GM18511 (cell line): ENCODE results near the gene HSPA12A.

Experiments used
- ATAC-seq: cut with Tn5 transposase; IDR thresholded peaks from one replicate; pipeline ENCODE4 v1.9.1; 2021; ENCODE audit warnings: mild to moderate bottlenecking, moderate library complexity; ENCODE audit not compliant: unreplicated experiment

The HSPA12A gene

DNA sequence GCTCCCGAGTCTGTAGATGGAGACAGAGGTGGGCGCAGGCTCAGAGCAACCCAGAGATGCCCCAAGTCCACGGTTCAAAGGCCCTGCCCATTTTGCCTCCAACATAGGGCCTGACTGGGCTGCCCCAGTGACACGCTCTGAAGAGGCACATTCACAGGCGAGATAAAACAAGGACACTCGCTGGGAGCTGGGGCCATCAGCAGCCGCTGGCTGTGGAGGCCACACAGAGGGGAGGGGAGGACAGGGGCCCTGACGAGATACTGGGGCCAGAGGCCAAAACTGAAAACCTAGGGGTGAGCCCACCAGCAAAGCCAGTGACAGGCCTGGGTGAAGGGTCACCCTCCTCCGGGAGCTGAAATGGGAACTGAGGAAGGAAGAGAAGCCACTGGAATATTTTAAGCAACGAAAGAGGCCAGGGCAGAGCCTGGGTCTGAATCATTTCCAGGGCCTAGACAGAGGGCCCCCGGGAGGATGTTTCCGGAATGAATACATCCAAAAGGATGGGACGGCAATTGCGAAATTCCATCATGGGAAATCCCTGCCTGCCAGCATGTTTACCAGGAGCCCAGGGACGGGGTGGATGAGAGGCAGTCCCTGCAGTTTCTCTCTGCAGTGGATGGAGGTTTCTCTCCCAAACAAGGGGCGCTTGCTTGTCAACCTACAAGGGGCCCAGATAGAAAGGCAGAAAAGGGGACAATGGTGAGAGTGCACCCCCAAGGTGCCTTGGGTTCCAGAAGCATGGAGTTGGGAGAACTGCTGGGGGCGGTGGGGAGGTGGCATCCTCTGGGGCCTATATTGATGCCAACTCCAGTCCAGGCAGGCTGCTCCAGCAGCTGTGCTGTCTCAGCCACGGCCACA, 29.0 kb upstream of the HSPA12A start:
- ATAC-seq = no peak

DNA sequence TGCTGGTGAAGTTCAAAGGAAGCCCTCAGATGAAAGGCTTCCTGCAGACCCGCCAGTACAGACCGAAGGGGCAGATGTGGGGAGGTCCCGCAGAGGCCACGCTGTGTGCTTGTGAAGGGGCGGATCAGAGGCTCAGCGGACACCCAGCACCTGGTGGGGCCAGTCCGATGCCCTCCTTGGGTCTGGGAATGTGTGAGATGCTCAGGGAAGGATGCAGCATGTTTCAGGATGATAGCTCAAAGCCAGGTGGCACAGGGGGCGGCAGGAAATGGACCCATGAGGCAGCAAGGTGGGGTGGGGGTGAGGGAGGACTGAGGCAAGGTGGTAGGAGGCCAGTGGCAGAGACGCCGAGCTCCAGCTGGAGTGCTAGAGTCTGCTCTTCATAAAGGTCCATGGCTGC, 27.9 kb upstream of the HSPA12A start:
- ATAC-seq = no peak

DNA sequence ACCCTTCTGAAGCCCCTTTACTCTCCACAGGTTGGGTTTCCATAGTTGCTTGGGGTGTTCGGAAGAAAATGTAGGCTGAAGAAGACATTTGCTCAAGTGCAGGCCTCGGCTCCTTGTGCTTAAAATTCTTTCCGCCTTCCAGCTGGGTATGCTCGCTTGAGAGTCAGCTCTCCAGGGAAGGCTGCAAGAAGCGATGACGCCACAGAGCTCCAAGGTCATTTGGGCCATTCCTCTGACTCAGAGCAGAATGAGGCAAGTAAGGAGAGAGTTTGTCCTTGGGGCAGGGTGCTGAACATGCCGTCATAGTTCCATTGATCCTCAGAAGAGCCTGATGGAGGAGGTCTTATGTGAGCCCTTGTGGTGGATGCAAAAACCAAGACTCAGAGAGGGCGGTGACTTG, 27.4 kb upstream of the HSPA12A start:
- no peak for ATAC-seq

DNA sequence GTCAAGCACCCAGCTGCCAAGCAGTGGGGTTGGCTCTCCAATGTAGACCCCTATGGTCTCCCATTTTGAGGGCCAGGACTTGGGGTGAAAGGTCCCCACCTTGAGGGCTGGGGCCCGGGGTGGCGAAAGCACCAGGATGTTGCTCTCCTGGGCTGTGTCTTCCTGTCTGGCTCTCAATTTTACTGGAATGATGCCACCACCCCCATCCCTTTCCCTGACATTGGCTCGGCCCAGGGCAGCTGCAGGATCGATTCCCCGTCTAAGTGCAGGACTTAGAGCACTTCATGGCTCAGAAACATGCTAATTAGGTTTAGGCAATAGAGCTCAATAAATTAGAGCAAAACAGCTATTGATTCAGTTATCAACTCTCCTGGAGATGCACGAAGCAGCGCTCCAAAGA, 27.0 kb upstream of the HSPA12A start:
- no peak for ATAC-seq

DNA sequence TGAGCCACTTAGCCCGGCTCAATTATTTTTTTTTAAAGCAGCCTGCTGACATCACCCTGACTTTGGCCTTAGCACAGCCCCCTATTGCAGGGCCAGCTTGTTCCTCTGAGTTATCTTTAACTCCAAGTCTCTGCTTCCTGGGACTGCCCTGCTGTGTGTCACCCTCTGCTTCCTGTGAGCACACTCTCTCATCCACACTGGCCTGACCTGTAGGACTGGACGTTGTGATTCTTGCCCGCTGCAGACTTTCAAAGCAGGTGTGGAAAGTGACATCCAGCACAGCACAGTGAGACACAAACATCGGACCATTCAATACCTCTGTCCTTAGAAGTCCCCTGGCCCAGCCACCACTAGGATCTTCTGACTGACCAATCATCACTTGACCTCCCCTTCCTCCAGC, 26.4 kb upstream of the HSPA12A start:
- ATAC-seq = no peak

DNA sequence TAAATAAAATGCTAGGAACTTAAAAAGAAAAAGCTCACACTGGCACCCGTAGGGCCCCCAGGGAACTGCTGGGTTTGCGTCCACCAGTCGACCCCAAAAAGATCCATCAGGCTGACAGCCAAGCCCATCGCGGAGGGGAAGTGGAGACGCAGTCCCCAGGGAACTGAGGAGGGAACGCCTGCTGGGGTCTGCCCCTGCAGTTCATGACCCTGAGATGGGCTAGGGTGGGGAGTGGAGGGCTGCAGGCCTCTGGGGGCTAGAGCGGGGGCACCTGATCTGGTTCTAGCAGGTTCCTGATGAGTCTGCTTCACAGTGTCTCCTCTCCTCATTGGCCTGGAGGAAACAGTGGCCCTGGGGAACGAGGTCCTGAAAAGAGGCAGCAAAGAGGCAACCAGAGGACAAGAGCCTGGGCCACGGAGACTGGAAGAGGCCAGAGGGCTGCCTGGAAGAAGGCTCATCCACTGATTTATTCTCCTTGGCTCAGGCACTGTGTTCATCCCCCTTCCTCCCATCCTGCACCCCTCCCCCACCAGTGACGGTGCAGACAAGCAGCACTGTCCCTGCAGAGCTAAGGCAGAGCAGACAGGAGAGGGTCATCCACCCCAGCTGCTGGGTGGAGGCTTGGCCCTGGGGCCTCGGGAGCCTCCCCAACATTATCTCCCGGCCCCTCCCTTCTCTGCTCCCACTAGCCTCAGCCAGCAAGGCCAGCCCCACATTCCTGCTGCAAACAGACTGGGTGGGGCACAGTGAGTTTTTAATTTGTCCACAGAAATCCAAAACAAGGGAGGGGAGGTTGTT, 24.7 kb upstream of the HSPA12A start:
- no peak for ATAC-seq

DNA sequence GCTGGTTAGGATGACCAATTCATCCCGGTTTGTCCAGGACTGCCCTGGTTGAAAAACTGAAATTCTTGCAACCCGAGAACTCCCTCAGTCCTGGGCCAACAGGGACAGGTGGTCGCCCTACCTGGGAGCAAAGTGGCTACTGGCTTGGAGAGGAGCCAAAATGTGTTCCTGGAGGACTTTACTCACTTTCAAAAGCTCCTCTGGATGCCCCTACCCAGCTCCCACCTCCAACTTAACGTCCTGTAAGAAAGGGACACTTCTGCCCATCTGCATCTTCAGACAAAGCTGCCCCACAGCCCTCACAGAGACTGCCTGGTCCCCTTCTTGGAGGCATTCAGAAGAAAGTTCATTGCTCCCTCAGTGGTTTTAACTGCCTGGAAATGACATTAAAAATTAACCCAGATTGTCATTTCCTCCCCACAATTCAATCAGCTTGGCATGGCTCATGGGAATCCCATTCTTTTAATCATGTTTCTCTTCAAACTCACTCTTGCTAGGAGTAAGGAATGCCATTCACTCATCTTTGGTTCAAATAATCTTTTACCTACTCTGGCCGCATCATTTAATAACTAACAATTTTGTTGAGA, 24.0 kb upstream of the HSPA12A start:
- ATAC-seq = no peak

DNA sequence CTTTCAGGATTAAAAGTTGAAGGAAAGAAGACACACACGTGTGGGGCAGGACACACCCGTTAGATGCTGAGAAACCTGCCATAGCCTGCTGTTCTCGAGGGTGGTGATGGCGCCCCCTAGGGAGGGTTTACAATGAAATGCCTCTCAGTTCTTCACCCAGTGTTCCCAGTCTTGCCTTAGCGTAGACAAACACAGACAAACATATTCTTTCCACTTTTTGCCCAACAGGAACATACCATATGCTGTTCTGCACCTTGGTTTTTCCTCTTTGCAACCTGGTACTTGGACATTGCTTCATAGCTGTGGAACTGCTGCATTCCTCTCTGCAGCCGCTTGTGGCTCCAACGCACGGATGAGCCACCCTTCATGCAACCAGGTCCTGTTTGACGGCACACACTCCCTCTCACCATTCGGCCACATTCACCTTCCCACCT, 23.3 kb upstream of the HSPA12A start:
- no peak for ATAC-seq

DNA sequence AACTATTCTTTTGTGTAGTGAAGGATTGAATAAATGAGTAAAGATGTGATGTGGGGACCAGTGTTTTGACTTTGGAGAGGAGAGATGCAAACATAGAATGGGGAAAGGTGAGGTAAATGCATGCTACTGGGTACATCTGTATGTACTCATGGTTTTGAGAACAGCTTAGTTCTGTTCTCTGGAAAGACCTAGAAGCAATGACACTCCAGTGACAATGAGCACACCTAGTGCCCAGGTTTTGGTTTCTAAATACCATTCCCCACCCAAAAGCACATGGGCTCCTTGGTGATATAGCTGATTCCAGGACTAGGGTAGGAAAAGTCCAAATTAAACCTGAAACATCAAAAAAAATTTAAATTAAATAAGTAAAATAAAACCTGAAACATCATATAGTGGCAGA, 22.6 kb upstream of the HSPA12A start:
- no peak for ATAC-seq

DNA sequence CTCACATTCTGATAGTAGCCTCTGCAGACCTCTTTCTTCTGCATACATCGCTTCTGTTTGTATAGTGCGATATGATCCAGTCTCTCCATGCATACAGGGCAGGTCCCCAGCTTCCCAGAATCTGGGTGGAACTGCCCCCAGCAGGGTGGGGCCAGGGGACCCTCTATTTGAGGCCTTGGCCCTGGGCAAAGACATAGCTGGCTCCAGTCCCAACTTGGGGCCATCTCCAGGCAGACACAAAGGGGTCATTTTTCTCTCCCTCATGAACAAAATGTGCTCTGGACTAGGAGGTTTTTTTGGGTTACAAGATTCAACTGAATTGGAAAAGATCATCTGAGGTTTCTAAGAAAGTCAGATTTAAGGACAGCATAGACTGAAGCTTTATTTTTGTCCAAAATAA, 21.1 kb upstream of the HSPA12A start:
- ATAC-seq = no peak

DNA sequence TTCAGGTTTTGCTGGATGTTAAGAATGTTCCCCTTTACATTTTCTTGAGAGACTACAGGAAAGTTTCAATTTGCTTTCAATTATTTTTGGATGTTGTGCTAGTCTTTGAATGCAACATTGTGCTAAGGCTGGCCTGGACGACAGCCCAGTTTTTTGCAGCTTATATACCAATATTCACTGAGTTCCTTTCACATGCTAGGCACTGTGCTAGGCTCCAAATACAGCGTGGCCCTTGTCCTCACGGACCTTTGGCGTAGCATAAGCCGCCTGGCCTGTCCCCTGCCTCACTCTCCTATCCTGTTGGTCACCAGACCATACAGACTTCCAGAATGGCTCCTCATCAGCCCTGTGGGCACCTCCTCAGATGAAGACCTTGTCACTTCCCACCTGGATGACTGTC, 19.5 kb upstream of the HSPA12A start:
- ATAC-seq = no peak

DNA sequence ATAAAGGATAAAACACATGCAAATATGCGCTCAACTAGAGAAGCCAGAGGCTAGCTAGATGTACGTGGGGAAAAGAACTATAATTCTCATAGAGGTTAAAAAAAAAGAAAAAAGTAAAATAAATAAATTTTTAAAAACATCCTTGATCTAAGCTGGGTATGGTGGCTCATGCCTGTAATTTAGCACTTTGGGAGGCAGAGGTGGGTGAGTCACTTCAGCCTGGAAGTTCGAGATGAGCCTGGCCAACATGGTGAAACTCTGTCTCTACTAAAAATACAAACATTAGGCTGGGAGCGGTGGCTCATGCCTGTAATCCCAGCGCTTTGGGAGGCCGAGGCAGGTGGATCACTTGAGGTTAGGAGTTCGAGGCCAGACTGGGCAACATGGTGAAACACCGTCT, 18.6 kb upstream of the HSPA12A start:
- no peak for ATAC-seq

DNA sequence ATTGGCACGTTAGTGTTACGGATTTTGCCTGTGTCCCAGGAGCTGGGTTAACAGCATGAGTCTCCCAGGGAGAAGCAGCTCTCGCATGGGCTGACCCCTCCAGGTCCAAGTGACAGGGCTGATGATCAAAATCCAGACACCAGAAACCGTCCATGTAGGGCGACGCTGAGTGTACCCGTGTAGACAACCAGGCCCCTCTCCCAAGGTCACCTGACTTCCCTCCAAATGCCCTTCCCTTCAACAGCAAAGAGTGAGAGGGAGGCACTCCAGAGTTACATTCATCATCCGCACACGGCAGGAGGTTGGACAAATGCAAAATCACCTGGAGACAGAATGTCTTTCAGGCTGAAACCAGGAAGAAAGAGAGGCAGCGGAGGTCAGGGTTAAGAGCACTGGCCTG, 14.9 kb upstream of the HSPA12A start:
- no peak for ATAC-seq

DNA sequence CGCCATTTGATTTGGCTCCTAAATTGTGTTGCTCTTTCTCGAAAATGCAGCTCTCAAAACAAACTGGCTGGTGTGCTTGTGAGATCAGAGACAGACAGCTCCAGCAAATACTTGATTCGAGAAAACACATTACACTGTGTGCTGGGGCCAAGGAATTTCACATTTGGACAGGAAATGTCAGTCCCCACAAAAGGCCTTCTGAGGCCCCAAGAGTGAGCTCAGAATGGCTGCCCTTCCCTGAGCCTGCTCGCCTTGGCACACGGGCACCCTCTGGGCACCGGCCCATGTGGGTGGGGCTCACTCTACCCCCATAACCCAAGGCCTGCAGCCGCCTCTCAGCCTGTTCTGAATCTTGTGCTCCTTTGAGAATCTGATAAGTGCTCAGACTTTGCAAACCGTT, 13.9 kb upstream of the HSPA12A start:
- no peak for ATAC-seq

DNA sequence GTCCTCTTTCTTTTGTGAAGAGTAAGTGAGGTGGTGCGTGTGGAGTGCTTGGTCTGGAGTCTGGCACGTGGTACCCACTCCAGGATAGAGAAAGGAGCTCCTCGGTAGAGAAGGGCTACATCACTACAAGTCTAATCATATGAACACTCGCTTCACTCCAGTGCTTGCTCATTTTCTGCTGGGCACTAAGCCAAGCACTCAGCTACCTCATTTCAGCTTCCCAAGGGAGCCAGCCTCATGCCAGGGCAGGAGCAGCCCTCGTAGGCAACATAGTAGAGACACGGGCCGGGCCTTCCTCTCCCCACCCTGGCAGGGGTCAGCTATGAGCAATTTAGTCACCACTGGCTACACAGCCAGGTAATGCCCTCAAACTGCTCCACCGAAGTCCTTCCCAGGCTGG, 11.4 kb upstream of the HSPA12A start:
- no peak for ATAC-seq

DNA sequence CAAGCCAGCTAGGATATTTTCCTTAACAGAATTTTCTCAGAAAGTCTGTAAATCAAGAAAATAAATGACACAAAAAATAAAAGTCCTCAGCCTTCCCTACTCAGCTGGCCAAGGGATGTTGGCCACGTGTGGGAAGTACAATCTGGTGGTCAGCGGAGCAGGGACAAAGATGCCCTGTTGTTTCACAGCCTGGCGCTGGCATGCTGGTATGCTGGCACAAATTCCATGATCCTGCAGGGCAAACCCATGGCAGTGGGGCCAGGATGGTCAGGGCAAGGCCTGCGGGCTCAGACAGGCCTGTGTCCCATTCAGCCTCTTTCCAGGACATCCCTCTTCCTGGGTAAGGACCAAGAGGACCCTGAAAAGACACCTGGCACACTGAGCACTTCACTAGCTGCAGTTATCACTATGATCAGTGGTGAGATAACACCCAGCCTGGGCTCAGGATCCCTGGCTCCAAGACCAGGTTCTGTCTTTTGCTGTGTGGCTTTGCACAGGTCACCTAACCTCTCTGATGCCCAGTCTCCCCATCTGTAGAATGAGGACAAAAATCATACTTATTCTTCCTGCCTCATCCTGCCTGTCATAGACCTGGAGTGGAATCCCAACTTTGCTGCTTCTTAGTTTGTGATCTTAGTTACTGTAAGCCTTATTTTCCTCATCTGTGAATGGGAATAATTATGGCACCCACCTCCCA, 10.8 kb upstream of the HSPA12A start:
- ATAC-seq = no peak

DNA sequence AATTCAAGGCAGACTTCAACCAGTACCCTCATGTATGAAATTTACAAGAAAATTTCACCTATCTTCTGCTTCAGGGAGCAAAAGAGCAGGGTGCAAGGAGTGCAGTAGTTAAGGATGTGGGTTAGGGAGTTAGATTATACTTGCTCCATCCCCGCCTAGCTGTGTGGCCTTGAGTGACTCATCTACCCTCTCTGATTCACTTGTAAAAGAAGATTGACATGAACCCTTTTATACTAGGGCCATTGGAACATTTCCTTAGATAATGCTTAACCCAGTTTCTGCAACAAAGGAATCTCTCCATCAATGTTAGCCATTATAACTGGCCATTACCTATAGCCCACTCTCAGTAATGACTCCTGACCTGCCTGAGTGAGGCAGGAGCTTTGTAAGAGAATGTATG, 10.2 kb upstream of the HSPA12A start:
- no peak for ATAC-seq

DNA sequence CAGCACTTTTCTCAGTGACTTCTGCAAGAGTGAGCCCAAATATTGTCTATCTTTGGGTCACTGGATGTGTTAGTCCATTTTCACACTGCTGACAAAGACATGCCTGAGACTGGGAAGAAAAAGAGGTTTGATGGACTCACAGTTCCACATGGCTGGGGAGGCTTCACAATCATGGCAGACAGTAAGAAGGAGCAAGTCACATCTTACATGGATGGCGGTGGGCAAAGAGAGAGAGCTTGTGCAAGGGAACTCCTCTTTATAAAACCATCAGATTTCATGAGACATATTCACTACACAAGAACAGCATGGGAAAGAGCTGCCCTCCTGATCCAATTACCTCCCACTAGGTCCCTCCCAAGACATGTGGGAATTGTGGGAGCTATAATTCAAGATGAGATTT, 6.1 kb upstream of the HSPA12A start:
- ATAC-seq = no peak

DNA sequence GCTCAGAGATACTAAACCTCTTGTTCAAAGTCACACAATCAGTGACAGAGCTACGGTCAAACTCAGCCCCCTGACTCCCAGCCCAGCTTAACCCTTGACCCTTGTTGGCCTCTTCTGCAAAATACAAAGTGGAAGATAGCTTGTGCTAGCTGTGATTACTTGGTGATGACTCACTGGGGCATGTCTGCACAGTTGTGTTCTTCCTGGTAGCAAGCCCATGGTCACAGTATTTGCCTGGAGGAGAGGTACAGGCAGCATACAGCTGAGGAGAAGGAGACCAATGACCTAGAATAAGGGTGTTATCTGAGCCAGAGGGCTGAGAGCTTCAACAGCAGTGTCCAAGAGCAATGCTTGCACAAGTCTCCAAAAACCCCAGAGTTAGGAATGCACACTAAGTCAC, 5.7 kb upstream of the HSPA12A start:
- no peak for ATAC-seq

DNA sequence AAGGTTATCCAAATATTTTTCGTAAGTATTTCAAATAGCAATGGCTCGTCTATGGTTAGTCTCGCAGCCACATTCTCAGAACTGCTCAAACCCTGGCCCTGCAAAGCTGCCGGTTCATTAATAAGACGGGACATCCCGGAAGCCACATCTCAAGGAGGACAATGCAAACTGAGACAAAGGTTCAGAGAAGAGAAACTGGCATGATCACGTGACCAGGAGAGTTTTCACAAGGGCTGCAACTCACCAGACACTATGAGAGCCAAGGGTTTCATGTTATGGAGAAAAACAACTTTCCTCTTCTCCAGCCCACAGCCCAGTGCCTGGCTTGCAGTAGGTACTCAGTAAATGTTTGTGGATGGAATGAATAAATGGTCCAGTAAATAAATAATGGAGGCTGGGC, 5.0 kb upstream of the HSPA12A start:
- no peak for ATAC-seq

DNA sequence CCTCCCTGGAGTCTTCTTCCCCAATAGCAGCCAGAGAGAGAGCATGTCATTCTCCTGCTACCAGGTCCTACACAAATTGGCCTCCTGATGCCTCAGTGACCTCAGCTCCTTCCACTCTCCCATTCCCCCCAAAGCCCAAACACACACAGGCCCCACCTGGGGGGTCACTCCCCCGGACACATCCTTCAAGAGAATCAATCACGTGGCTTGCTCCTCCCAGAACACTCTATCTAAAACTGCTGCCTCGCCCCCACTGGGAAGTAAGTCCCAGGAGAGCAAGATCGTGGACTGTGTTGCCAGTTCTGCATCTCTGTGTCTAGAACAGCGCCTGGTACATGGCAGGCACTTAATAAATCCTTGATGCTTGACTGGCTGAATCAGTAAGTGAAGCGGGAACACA, 2.5 kb upstream of the HSPA12A start:
- no peak for ATAC-seq
